Measurements from ENCODE around the gene ZNF746. TPM values are rescaled to one million over a fixed set of nuclear protein-coding genes. Genes with fewer than 3 reads are reported as not detected.
A peak's percentile ranks its signal among the peaks of the same experiment; 100 is the strongest.

The ZNF746 gene
- total and polyA plus RNA-seq, 10 of the 15 experiments (the other 5 are each of a cell fraction or from before 2014, with no cell fraction given), result 1.2 to 19.0 (median 6.3) TPM

GRCh38 chr7:149529136-149529718 lies 31.6 kb upstream of the ZNF746 start:
- Histone ChIP-seq H3K79me2 (ENCODE audit: control insufficient read depth, insufficient read depth, low read length) (no peaks in the 10 kb centered on the region), H3K9me3 (replicated peaks; ENCODE audit: control insufficient read depth, insufficient read depth, low read length) (peaks cover 19% of the 10 kb centered on the region), H3K9ac (ENCODE audit: control insufficient read depth, insufficient read depth, low read length) (no peak overlapping the region), H3K4me1 (ENCODE audit: control insufficient read depth, insufficient read depth, low read length) (no peaks in the 10 kb centered on the region), H3K36me3 (ENCODE audit: control insufficient read depth in 2 of 2, insufficient read depth in 2 of 2, low read length in 1 of 2) (no peaks in the 10 kb centered on the region), H3K4me2 (ENCODE audit: control insufficient read depth, insufficient read depth) (no peak overlapping the region), H3K27me3 (replicated peaks in 1 of 2; ENCODE audit: control insufficient read depth in 2 of 2, insufficient read depth in 2 of 2, low read length in 1 of 2) (no peaks in the 10 kb centered on the region), H3K27ac (ENCODE audit: control insufficient read depth, insufficient read depth) (no peak overlapping the region), H2AFZ (ENCODE audit: control insufficient read depth, low read depth, low read length) (no peak overlapping the region), H3K4me3 (no peak overlapping the region), H4K20me1 (ENCODE audit: control insufficient read depth, insufficient read depth) (no peaks in the 10 kb centered on the region)
- FAIRE-seq, result no peak
- BruUV-seq (replicated peaks), result no TSS peak
- no peak for ATAC-seq
- in situ Hi-C loops (cut with MboI) (no loop called here), intact Hi-C loops (cut with micrococcal nuclease; ENCODE audit: unreplicated experiment) (no loop called here)
- ChIA-PET CTCF (no interaction called here), RAD21 (ENCODE audit: unreplicated experiment) (no interaction called here), POLR2A (no interaction called here), SMC1A (ENCODE audit: uncharacterized antibody, unreplicated experiment) (no interaction called here)
- DNase-seq (ENCODE audit: low read depth, low spot score), result no peak
- 7% methylated on average over 4 of the region's 4 CpGs for WGBS (ENCODE audit: insufficient coverage, insufficient replicate concordance, low lambda C conversion rate, missing lambda C conversion rate)
- TF ChIP-seq IKZF1 (conservative IDR thresholded peaks at IDR 0.05), result no peak
- no peak for TF ChIP-seq ZNF274 (IDR thresholded peaks at IDR 0.05; ENCODE audit: insufficient read depth, insufficient read length)
- no peak for TF ChIP-seq SUZ12 (IDR thresholded peaks at IDR 0.05; ENCODE audit: unreplicated experiment)
- TF ChIP-seq ZBTB4 (CRISPR knock-in tag; IDR thresholded peaks at IDR 0.05), result no peak
- TF ChIP-seq USF1 (IDR thresholded peaks at IDR 0.05; ENCODE audit: borderline replicate concordance, extremely low read length, insufficient read depth, low read depth, low read length), result peak; percentile 1
- no peak for TF ChIP-seq KAT2A (conservative IDR thresholded peaks at IDR 0.05; ENCODE audit: control insufficient read depth, low read depth, low read length)
- no peak for TF ChIP-seq HDGF (IDR thresholded peaks at IDR 0.05)
- no peak for TF ChIP-seq TARDBP (IDR thresholded peaks at IDR 0.05; ENCODE audit: borderline replicate concordance)
- peak; percentile 100 for TF ChIP-seq CBX5 (IDR thresholded peaks at IDR 0.05; ENCODE audit: low read depth)
- TF ChIP-seq ZNF217 (IDR thresholded peaks at IDR 0.05), result no peak
- 0 out of 2 replicates have a peak, but pooled peaks have one; percentile 25 for TF ChIP-seq RELB (IDR thresholded peaks at IDR 0.05; ENCODE audit: low read depth)
- TF ChIP-seq USF2 (IDR thresholded peaks at IDR 0.05; ENCODE audit: borderline replicate concordance, low read depth, low read length), result no peak
- TF ChIP-seq CEBPZ (IDR thresholded peaks at IDR 0.05; ENCODE audit: low read depth, low read length), result peak; percentile 43; the same call in 1 of the 2 replicates
- TF ChIP-seq ZNF622 (IDR thresholded peaks at IDR 0.05), result no peak
